HEK293T (cell line): ENCODE measurements around the gene PRMT7.

Source experiments
- BHLHE40 ChIP-seq: fragments of 450-650 bp; IDR thresholded peaks from 2 replicates; pipeline ENCODE4 v1.6.1; 2016; ENCODE audit warnings: mild to moderate bottlenecking, moderate library complexity, borderline replicate concordance
- FOXK2 ChIP-seq: fragments of 450-650 bp; IDR thresholded peaks from 2 replicates; pipeline ENCODE4 v1.6.1; 2016; ENCODE audit warnings: mild to moderate bottlenecking

- TF ChIP-seq BHLHE40 (no peak), FOXK2 (no peak)
These were observed 69.5 kb downstream of the PRMT7 start for GRCh38 chr16:68380348-68380670.
